HepG2 (cell line): Measurements from ENCODE around the gene ALDH7A1.

ENCODE experiments used
- BRD4 ChIP-seq: sonication (generic); formaldehyde crosslinking; IDR thresholded peaks from 2 replicates; pipeline ENCODE4 v1.4.0; 2020; ENCODE audit warnings: missing genetic modification reagents
- CTCF ChIP-seq: sonication (generic); formaldehyde crosslinking; IDR thresholded peaks from 2 replicates; pipeline ENCODE4 v1.5.0; 2020; ENCODE audit warnings: mild to moderate bottlenecking, missing genetic modification reagents, moderate library complexity
- ELF4 ChIP-seq: sonication (generic); formaldehyde crosslinking; IDR thresholded peaks from 2 replicates; pipeline ENCODE4 v1.5.0; 2020; ENCODE audit warnings: missing genetic modification reagents, mild to moderate bottlenecking, moderate library complexity, borderline replicate concordance
- EZH2 ChIP-seq: conservative IDR thresholded peaks from 2 replicates; pipeline ENCODE4 v1.6.1; 2012; ENCODE audit warnings: mild to moderate bottlenecking, low read depth, low read length, moderate library complexity
- NFYB ChIP-seq: sonication (generic); formaldehyde crosslinking; IDR thresholded peaks from 2 replicates; pipeline ENCODE4 v1.4.0; 2020; ENCODE audit warnings: missing genetic modification reagents
- POLR2AphosphoS5 ChIP-seq: IDR thresholded peaks from 2 replicates; pipeline ENCODE4 v1.6.1; 2012; ENCODE audit warnings: low read depth, low read length
- SETDB1 ChIP-seq: sonication (generic); formaldehyde crosslinking; IDR thresholded peaks from 2 replicates; pipeline ENCODE4 v1.5.1; 2020; ENCODE audit warnings: missing genetic modification reagents, mild to moderate bottlenecking, borderline replicate concordance
- SNAPC4 ChIP-seq: sonication (generic); formaldehyde crosslinking; IDR thresholded peaks from 2 replicates; pipeline ENCODE4 v1.4.0; 2020; ENCODE audit warnings: mild to moderate bottlenecking, missing genetic modification reagents
- ZFP82 ChIP-seq: sonication (generic); formaldehyde crosslinking; IDR thresholded peaks from 2 replicates; pipeline ENCODE4 v1.5.1; 2020; ENCODE audit warnings: mild to moderate bottlenecking, missing genetic modification reagents, borderline replicate concordance

GRCh38 chr5:126514131-126514557 lies 80.9 kb downstream of the ALDH7A1 start:
- TF ChIP-seq SNAPC4 (CRISPR knock-in tag): no peak
- no peak for TF ChIP-seq CTCF
- TF ChIP-seq EZH2: no peak
- no peak for TF ChIP-seq POLR2AphosphoS5
- TF ChIP-seq ELF4 (CRISPR knock-in tag): no peak
- no peak for TF ChIP-seq SETDB1 (CRISPR knock-in tag)
- TF ChIP-seq ZFP82 (CRISPR knock-in tag): no peak
- TF ChIP-seq BRD4: no peak
- TF ChIP-seq NFYB: no peak
